Erythroblast (primary cell): ENCODE measurements around the gene N4BP2L1.
A peak's percentile ranks its signal among the peaks of the same experiment; 100 is the strongest.

Source experiments
- GATA1 ChIP-seq: IDR thresholded peaks from 2 replicates; pipeline ENCODE4 v1.6.1; 2011; ENCODE audit warnings: low read depth, mild to moderate bottlenecking, control low read depth, low read length, moderate library complexity
- POLR2A ChIP-seq: IDR thresholded peaks from 2 replicates; pipeline ENCODE4 v1.6.1; 2011; ENCODE audit warnings: mild to moderate bottlenecking, low read length

DNA sequence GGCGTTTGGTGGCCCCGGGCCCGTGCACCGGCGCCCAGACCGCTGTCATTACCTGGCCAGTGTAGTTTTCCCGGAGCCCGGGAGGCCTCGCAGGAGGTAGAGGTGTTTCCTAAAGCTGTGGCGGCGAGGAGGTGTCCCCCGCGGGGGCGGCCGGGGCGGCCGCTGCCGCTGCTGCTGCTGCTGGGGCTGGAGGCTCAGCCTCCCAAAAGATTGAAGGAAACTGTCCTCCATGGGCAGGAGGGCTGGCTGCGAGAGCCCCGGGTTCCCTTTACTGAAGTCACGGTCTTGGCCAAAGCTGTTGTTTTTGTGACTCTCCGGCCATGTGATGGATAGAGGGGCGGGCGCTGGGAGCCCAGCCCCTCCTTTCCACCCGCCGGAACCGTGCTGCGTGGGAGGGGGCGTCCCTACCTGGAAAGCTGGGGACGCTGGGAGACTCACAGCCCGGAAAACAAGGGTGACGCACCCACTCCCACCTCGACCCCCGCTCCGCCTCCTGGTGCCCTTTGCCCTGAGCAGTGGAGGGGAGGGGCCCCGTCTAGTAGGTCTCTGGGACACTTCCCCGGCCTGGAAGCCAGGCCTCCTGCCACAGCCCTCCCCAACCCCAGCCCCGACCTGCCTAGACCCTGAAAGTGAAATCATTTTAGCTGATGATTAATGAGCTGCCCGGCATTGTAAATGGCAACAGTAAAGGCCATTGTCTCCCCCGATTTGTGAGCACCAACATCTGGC lies at the start of gene N4BP2L1:
- peak; percentile 78 for TF ChIP-seq POLR2A
- no peak for TF ChIP-seq GATA1
